ENCODE data around the gene TASOR2.

Gene TASOR2

DNA sequence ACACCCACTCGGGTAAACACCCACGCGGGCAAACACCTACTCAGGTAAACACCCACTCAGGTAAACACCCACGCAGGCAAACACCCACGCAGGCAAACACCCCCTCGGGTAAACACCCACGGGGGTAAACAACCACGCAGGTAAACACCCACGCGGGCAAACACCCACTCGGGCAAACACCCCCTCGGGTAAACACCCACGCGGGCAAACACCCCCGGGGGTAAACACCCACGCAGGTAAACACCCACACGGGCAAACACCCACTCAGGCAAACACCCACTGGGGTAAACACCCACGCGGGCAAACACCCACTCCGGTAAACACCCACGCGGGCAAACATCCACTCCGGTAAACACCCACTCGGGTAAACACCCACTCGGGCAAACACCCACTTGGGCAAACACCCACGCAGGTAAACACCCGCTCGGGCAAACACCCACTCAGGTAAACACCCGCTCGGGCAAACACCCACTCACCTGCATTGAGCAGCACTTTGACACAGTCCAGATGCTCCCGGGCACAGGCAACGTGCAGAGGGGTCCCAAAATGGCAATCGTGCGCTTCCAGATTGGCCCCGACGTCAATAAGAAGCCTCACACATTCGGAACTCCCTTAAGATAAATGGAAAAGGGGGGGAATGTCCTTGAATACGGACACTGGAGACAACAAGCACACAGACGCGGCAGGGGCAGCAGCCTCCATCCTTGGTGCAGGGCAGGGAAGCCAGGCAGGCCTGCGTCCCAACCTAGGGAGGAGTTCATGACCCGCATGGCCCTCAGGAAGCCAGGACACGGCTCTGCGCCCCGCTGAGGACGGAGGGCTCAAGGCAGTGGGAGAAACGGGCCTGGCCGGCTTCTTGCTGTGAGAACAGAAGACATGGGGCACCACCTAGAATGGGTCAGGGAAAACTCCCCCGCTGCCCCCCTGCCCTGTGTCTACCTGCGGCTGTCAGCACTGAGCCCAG is 35.9 kb upstream of the TASOR2 start:
- no peak overlapping the region for H3K4me3 ChIP-seq (ENCODE audit: low read depth, low read length)
- TF ChIP-seq, protein P1, sequence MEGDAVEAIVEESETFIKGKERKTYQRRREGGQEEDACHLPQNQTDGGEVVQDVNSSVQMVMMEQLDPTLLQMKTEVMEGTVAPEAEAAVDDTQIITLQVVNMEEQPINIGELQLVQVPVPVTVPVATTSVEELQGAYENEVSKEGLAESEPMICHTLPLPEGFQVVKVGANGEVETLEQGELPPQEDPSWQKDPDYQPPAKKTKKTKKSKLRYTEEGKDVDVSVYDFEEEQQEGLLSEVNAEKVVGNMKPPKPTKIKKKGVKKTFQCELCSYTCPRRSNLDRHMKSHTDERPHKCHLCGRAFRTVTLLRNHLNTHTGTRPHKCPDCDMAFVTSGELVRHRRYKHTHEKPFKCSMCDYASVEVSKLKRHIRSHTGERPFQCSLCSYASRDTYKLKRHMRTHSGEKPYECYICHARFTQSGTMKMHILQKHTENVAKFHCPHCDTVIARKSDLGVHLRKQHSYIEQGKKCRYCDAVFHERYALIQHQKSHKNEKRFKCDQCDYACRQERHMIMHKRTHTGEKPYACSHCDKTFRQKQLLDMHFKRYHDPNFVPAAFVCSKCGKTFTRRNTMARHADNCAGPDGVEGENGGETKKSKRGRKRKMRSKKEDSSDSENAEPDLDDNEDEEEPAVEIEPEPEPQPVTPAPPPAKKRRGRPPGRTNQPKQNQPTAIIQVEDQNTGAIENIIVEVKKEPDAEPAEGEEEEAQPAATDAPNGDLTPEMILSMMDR (IDR thresholded peaks at IDR 0.05; ENCODE audit: low read depth, low read length): no peak

DNA sequence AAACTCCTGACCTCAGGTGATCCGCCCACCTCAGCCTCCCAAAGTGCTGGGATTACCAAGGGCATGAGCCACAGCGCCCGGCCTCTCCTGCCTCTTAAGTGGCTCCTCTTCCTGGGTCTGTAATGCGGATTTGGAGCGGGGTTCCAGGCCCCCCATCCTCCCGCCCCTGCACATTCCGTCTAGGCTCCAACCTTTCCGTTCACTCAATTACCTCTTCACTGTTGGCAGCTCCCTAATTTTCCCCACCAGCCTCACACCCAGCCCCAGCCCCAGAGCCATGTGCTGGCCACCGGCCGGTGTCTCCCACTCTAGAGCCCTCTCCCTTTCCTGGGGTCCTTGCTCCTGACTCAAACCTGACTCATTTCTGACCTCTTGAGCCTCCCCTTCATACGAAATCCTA is 34.9 kb upstream of the TASOR2 start:
- TF ChIP-seq, protein P1 (IDR thresholded peaks at IDR 0.05; ENCODE audit: low read depth, low read length): no peak
- no peak overlapping the region for H3K4me3 ChIP-seq (ENCODE audit: low read depth, low read length)

DNA sequence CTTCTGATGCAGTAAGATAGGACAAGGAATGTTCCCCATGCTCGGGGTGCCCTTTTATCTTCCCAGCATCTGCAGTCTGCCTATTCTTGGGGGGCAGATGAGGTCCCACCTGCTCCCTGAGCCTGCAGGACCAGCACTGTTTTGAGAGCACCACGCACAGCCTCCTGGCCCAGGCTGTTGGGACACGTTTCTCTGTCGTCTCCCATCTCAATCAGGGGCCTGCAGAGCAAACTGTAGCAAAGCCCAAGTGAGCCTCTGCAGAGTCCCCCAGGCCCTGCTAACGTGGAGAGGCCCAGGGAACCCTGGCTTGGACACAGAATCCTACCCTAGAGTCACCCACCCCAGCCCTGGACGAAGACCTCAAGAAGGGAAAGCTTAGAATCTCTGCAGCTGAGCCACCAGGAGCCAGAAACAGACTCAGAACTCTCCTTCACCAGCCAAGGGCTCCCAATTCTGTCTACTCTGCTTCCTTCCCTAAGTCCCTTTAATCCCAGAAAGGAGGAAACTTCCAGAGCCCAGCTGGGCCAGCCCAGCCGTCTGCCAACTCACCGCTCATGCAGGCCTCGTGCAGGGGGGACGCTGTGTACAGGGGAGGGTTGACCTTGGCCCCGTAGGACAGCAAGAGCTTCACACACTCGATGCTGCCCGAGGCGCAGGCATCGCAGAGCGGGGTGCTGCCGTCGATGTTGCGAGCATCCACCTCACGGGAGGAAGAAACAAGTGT is 33.8 kb upstream of the TASOR2 start:
- H3K4me3 ChIP-seq (ENCODE audit: low read depth, low read length): no peak overlapping the region
- TF ChIP-seq, protein P1 (IDR thresholded peaks at IDR 0.05; ENCODE audit: low read depth, low read length): no peak

DNA sequence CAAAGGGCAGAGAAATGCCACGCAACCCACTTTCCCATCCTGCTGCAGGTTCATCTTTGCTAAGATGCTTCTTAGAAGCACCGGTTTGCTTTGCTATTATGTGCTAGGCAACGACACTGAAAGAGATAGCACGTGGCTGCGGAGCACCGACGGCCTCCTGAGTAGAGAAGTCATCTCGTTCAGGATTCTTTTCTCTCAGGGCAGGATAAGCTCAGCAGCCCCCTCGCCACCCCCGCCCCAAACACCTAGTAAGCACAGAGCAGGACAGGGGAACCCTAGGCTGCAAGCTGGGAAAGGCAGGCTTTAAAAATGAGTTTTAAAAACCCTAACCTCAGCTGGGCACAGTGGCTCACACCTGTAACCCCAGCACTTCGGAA is 33.3 kb upstream of the TASOR2 start:
- TF ChIP-seq, protein P1 (IDR thresholded peaks at IDR 0.05; ENCODE audit: low read depth, low read length): no peak
- H3K4me3 ChIP-seq (ENCODE audit: low read depth, low read length): no peak overlapping the region

DNA sequence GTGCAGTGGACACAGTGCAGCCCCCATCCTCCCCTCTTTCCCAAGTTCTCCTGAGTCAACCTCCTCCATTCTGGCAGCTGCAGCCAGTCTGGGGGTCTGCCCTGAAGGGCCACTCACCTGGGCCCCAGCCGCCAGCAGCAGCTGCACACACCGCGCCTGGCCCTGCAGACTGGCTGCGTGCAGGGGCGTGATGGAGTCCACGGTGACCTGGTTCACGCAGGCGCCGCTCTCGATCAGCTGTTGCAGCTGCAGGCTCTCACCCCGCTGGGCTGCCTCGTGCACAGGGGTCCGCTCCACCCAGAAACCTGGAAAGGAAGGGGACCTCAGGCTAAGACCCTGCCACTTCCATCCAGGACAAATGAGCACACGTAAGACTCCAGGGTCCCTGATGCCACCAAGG is 31.9 kb upstream of the TASOR2 start:
- TF ChIP-seq, protein P1 (IDR thresholded peaks at IDR 0.05; ENCODE audit: low read depth, low read length): no peak

DNA sequence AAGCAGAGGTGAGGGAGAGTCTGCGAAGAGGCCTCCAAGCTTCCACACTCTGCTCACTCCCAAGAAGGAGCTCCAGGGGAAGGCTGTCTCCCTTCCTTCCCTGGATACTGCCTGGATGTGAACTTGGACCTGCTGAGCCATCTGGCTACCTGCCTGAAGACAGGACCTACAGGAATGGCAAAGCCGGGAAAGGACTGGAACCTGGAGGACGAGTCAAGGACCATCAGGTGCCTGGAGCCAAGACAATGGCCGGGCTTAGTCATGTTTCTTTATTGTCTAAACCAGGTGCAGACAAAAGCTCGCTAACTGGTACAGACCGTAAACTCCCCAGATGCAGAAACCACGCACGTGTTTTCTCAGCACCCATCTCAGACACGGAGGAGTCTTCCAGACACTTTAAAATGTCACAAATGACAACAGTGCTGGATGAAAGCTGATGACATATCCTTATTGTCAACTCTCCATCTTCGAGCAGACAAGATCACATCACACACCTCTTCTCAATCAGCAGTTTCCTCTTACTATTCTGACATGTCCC is 30.4 kb upstream of the TASOR2 start:
- H3K4me3 ChIP-seq (ENCODE audit: low read depth, low read length): no peak overlapping the region
- TF ChIP-seq, protein P1 (IDR thresholded peaks at IDR 0.05; ENCODE audit: low read depth, low read length): no peak

More for the DNA sequence above, 31.9 kb upstream of the TASOR2 start:
- no peak overlapping the region for H3K4me3 ChIP-seq (ENCODE audit: low read depth, low read length)

All from WI38 (cell line).